NCI-H446 treated with DMSO at 0.1 percent for 48 hours (cell line): Measurements from ENCODE around the gene ZNF407.
"Not testable (repeated sequence)": the region's sequence is repeated elsewhere in the genome, so short reads cannot be mapped to it uniquely, and the experiment has no call there.

Experiments
- DNase-seq: peaks from one replicate; lab custom pipeline; 2025; lab: John Stamatoyannopoulos, UW

The ZNF407 gene

DNA sequence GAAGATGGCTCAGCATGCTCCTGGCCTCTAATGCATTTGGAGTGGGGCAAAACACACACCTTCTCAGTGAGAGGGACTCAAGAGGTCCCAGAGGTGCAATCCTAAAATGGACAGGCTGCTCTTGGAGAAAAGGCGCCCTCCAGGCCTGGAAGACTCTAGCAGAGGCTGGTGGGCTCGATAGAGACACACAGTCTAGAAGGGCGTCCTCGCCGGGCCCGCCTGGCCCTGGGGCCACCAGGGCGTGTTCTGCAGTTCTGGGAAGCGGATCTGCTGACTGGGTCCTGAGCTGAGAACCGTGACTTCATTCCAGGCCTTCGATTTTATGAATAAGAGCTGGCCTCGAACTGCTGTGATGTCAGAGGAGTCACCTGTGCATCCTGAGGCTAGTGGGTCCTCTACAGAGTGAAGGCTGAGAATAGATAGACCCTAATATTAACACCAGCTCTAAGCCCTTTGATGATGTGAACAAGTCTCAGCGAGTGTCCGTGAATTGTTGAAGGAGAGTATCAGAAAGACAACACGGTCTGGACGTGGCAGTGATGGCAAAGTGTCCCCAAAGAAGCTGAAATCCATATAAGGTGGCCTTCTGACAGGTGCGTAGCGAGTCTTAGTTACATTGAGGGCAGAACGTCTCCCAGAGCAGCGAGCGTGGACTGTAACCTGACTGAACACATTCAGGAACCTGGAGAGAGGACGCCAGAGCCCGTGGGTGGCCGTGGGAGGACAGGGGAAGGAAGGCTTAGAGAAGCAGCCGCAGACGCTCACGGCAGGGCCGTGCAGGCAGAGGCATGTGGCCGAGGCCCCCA, 474.4 kb downstream of the ZNF407 start:
- DNase-seq: no peak

GRCh38 chr18:75072672-75073371, 475.2 kb downstream of the ZNF407 start:
- DNase-seq: no peak

GRCh38 chr18:75073654-75074053, 476.0 kb downstream of the ZNF407 start:
- DNase-seq: no peak

- no peak for DNase-seq
Measured at GRCh38 chr18:75074196-75075015, 476.7 kb downstream of the ZNF407 start.

GRCh38 chr18:75075016-75075305, 477.3 kb downstream of the ZNF407 start:
- no peak for DNase-seq

DNA sequence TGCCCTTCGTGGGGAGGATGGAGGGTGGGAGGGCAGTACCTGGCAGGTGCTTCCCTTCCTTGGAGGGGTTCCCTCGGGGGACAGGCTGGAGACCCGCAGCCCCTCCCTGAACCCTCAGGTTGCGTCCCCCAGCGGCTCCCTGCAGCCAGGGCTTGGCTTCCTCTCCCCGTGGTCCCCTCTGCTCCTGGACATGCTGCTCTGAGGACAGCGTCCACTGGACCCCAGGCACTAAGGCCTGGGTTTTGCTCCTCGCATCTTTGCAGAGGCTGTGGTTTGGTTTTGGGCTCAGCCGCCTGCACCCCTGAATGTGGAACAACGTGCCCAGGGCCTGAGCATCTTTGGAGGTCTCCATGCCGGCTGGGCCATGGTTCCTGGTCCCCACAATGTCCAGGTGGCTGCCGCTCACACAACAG, 477.8 kb downstream of the ZNF407 start:
- DNase-seq: no peak

- no peak for DNase-seq
Measured at GRCh38 chr18:75076286-75076685, 478.6 kb downstream of the ZNF407 start.

DNA sequence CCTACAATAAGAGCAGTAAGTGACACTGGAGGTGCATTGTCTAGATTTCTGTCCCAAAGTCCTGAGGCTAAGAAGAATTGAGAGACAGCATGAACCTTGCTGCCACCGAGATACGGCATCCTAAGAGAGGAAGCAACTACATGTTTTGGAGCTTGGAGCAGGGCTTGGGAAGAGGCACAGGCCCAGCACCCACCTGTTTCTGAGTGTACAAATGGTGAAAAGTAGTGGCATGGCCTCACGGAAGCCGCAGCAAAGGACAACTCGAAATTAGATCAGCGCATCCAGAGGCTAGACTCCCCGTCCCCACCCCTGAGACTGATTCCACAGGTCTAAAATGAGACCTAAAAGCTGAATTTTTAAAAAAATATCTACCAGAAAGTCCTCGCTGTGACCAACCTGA, 483.8 kb downstream of the ZNF407 start:
- DNase-seq: no peak

DNA sequence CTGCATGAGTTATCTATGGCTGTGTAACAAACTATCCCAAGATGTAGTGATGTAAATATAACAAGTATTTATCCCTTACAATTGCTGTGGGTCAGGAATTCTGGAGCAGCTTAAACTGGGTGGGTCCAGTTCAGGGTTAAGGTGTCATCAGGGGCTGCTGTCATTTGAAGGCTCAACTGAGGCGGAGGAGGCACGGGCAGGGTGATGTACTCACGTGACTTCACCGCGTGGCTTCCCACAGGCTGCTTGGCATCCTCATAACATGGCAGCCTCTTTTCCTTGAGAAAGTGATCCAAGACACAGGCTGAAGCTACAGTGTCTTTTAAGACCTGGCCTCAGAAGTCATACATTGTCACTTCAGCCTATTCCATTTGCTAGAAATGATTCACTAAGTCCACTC, 485.5 kb downstream of the ZNF407 start:
- DNase-seq: no peak

- no peak for DNase-seq
Measured at GRCh38 chr18:75083761-75084160, 486.1 kb downstream of the ZNF407 start.

DNA sequence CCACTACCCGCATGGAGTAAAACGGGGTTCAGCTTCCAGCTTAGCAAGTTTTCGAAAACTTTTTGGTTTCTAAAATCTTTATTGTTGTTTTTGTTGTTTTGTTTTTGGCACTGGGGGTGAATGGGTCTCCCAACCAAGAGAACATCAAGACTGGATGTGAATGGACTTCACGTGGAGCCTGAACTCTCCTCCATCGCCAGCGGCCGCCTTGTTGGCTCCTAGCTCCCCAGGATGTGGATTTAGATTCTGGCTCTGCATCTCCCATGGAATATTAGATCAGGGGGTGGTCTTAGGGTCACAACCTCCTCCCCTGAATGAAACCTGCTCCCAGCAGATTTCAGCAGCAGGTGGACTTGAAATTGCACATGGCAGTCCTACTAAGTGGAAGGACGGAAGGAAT, 488.0 kb downstream of the ZNF407 start:
- DNase-seq: not testable (repeated sequence)

DNA sequence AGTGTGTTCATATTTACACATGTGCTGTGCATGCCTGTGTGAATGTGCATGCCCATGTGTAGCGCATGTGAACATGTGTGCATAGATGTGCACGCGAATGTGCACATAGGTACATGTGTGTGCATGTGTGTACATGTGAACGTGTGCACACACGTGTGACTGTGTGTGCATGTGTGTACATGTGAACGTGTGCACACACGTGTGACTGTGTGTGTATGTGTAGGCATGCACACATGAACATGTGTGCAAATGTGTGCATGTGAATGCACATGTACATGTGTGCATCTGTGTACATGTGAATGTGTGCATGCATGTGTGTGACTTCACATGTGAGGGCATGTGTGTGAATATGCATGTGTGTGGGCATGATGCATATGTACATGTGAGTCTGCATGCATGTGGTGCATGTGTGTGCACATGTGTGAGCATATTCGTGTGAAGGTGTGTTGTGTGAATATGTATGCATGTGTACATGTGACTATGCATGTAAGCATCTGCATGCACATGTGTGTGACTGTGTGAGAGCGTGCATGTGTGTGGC, 488.9 kb downstream of the ZNF407 start:
- no peak for DNase-seq

GRCh38 chr18:75087119-75088020, 489.7 kb downstream of the ZNF407 start:
- no peak for DNase-seq

- DNase-seq: no peak
Measured at GRCh38 chr18:75088021-75088506, 490.4 kb downstream of the ZNF407 start.

DNA sequence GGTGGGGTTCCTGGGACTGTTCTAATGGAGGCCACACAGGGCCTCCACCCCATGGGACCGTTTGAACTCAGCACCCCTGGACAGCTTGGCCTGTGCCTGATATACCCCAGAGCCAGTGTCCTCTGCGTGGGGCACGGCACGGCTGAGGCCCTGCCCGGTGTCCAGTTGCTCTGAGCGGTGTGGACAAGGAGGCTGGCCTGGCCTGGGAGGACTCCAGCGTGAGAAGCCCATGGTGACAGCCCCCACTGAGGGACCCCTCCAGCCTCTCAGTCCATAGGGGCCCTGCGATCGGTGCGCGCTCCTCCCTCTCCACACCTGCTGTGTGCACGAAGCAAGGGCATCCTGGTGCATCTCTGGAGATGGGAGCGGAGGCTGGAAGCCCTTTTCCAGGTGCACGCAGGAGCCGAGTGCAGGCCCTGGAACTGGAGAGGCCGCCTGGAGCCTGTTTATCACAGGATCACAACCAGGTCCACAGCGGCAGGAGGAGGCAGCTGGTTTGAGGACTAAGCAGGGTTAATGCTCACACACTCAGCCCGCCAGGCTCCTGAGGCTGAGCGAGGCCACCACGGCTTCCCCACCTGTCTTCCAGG, 491.0 kb downstream of the ZNF407 start:
- no peak for DNase-seq

GRCh38 chr18:75089748-75090327, 492.2 kb downstream of the ZNF407 start:
- no peak for DNase-seq

DNA sequence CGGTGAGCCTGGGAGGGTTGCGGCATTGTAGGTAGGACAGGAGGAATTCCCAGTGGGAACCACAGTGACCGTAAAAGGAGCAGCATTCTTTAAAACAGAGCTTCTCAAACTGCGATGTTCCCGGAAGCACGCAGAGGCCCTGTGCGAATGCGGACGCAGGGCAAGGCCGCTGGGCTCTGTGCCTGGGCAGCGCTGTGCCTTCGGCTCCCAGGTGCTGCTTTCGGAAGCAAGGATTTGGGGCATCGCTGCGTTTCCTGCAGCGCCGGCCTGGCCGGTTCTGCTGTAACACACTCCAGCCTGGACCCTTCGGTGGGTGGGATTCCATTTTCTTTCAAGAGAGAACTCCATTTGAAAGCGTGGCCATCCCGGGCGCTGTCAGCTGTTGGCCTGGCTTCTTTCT, 492.7 kb downstream of the ZNF407 start:
- DNase-seq: no peak

- no peak for DNase-seq
Measured at GRCh38 chr18:75097491-75098225, 500.0 kb downstream of the ZNF407 start.

GRCh38 chr18:75100832-75101630, 503.4 kb downstream of the ZNF407 start:
- DNase-seq: no peak
